GM12872 (cell line): ENCODE measurements around the gene TCF7L2.

Experiments
- TF ChIP-seq, protein P1 (sequence below): IDR thresholded peaks from 3 replicates; pipeline ENCODE4 v1.5.1; 2011; ENCODE audit warnings: low read depth, mild to moderate bottlenecking, low read length, moderate library complexity; ENCODE audit not compliant: insufficient read depth

Gene TCF7L2

DNA sequence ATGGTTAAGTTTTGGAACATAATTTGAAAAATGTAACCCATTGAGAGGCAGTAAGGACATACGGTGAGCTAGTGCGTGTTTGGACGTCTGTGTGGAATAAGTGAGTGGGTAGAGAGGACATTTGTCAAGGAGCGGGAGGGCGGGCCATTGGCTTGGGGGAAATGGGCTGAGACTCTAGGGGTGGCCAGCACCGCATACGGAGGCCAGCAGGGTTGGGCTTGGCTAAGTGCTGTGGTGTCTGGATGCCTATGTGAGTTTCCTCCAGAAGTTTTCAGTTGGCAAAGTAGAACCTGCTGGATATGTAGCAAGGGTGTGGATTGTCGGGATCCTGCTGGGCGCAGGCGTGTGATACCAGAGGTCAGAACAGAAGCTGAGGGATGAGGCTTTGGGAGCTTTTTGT, 103.0 kb downstream of the TCF7L2 start:
- TF ChIP-seq, protein P1, sequence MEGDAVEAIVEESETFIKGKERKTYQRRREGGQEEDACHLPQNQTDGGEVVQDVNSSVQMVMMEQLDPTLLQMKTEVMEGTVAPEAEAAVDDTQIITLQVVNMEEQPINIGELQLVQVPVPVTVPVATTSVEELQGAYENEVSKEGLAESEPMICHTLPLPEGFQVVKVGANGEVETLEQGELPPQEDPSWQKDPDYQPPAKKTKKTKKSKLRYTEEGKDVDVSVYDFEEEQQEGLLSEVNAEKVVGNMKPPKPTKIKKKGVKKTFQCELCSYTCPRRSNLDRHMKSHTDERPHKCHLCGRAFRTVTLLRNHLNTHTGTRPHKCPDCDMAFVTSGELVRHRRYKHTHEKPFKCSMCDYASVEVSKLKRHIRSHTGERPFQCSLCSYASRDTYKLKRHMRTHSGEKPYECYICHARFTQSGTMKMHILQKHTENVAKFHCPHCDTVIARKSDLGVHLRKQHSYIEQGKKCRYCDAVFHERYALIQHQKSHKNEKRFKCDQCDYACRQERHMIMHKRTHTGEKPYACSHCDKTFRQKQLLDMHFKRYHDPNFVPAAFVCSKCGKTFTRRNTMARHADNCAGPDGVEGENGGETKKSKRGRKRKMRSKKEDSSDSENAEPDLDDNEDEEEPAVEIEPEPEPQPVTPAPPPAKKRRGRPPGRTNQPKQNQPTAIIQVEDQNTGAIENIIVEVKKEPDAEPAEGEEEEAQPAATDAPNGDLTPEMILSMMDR: no peak

DNA sequence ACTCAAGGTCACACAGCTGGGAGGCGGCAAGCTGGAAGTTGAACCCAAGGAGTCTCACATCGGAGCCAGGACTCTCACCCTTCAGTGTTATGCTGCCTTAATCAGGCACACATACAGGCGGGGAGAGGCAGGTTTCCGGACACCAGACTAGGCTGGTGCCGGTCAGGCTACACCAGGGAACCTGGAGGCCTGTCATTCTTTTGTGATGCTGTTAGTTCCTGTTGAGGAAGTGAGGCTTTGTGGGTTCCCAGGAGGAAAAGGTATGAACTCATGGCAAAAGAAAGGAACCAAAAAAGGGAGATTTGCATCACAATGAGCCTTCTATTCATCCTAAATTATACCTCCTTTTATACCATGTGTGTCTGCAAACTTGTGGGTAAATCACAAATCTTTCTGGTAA, 103.8 kb downstream of the TCF7L2 start:
- TF ChIP-seq, protein P1: no peak

DNA sequence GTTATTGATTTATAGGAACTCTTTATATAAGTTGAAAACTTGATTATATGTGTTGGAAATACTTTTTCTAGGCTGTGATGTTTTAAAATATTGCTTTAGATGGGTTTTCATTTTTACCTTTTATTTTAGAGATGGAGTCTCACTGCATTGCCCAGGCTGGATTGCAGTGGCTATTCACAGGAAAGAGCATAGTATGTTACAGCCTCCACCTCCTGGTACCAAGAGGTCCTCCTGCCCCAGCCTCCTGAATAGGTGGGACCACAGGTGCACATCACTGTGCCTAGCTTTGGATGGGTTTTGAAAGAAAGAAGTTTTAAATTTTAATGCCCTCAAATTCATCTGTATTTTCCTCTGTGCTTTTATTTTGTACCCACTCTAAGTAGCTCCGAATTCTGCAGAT, 105.4 kb downstream of the TCF7L2 start:
- TF ChIP-seq, protein P1: no peak

DNA sequence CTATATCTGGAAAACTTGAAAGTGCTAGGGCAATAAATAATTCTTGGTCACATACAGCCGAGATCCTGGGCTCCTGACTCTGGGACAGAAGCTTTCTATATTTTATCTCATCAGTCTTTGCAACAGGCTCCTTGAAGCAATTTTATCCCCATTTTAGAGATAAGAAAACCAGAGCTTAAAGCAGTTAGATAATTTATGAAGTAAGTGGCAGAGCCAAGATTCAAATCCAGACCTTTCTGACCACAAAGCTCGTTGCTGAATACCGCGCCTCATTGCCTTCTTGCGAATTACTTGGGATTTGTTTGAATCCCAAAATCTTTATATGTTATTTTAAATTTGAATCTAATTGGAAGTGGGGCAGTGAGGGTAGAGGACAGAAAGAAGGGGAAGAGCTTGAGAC, 106.0 kb downstream of the TCF7L2 start:
- TF ChIP-seq, protein P1: no peak

DNA sequence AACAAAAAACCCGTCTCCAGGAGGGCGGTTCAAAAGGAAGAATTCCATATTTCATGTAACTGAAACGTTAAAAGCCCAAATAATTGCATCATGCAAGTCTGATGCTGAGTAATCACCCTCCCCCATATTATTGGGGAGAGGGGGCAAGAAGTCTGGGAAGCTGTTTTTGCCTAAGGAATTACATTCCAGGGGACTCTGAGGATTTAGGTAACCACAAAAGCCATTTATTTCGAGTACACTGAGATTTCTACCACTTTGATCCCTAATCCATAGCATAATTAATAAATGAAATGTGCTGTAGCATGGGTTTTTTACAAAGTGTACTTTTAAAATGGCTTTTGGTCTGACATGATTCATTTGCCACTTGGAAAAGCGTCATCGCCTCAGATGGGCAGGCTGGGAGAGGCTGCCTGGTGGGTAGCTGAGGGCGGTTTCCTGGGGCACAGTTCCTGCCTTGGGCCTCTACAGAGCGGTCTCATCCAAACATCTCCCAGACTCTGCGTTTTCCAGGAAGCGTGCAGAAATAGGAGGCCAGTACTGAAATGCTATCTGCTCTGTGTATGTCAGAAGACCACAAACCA, 106.5 kb downstream of the TCF7L2 start:
- TF ChIP-seq, protein P1: no peak

DNA sequence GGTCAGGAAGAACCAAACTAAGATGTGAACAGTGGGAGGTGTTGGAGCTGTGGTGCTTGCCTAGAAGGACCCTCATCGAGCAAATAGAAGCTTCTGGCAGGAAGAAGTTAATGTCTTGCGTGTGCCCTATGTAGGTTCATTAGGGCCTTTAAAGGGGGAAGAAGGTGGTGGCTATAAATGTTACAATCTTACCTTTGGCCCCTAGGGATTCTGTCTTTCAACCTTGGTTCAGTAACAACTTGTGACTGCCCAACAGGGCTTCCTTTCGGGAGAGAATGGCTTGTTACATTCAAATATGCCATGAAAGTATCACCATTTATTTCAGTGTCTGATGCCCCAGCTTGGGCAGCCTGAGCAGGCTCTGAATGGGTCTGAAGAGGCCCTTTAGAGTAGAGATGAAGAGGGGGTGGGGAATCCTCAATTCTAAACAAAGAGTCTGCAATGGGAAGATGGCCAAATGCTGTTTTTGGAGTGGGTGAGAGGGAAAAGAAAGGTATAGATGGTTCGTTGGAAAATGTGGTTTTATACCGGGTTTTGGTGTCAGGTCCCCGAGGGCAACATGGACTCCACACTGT, 108.0 kb downstream of the TCF7L2 start:
- TF ChIP-seq, protein P1: no peak

DNA sequence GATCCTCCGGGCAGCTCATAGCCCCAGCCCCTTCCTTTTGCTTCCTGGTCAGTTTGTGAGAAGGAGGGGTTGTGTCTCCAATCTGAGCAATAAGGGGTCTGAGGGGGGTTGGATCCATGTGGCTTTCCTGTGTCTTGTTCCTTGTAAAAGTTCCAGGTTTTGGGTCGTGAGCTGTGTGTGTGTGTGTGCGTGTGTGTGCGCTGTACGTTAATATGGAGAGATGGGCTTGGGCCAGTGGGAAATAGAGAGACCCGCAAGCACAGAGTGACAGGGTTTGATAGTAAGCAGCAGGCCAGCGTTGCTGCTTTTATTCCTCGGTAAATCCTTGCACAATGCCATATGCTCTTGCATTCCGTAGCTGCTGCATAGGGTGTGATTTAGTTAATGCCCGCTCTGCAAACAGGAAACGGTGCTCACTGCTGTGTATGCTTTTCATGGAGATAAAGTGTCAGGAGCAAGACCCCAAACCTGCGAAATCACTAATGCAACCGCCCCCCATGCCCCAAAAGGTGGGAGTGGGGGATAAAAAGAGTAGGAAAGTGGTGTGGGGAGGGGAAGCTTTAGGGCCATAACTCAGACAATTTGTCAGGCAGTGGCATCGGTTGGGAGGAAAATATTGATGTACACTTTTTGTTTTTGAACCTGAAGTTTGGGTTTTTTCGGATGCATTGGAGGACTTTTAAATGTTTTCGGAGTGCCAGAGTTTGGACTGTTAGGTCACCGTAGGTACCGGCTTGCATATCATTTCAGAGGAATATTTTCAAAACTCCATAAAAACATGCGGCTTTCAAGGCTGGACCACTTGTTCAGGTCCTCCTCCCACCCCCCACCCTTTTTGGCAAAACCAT, 108.7 kb downstream of the TCF7L2 start:
- TF ChIP-seq, protein P1: no peak
